Body of pancreas (tissue), 4 donors: ENCODE data around the gene SLC51A.

Experiments
- CTCF ChIP-seq, 7 experiments: fragments of 450-650 bp in 4 of 7; fragments of 200-600 bp in 3 of 7; sonication (generic) in 3 of 7; IDR thresholded peaks; one replicate each; pipeline ENCODE4 v1.5.1; 2016 to 2019; ENCODE audit warnings: antibody characterized with exemption in 7 of 7
- POLR2A ChIP-seq, 3 donors: fragments of 450-650 bp; IDR thresholded peaks; one replicate each; pipeline ENCODE4 v1.6.1; 2016; ENCODE audit warnings: antibody characterized with exemption in 3 of 3, mild to moderate bottlenecking in 2 of 3

GRCh38 chr3:196177567-196177966 lies 38.8 kb upstream of the SLC51A start:
- TF ChIP-seq CTCF (IDR thresholded peaks at IDR 0.05) (no peak), POLR2A (IDR thresholded peaks at IDR 0.05) (no peak)
